ENCODE results near the gene INPP5J.

- TF ChIP-seq SUZ12 (IDR thresholded peaks at IDR 0.05; ENCODE audit: extremely low read depth, insufficient read depth, insufficient read length), result no peak
- no peak for TF ChIP-seq YY1 (IDR thresholded peaks at IDR 0.05; ENCODE audit: insufficient read depth, insufficient read length)
- no peak for TF ChIP-seq ZNF274 (IDR thresholded peaks at IDR 0.05; ENCODE audit: low read depth, low read length)
Observed at GRCh38 chr22:31124290-31124689, 1.5 kb downstream of the INPP5J start.

Data from NT2/D1 (cell line).